GM12801 (cell line): ENCODE data around the gene VPS13C.

Experiments
- TF ChIP-seq, protein P1 (sequence below): IDR thresholded peaks from one replicate; pipeline ENCODE4 v1.5.1; 2011; ENCODE audit warnings: control low read depth; ENCODE audit not compliant: insufficient read length; ENCODE audit errors: extremely low read depth

VPS13C gene, protein sequence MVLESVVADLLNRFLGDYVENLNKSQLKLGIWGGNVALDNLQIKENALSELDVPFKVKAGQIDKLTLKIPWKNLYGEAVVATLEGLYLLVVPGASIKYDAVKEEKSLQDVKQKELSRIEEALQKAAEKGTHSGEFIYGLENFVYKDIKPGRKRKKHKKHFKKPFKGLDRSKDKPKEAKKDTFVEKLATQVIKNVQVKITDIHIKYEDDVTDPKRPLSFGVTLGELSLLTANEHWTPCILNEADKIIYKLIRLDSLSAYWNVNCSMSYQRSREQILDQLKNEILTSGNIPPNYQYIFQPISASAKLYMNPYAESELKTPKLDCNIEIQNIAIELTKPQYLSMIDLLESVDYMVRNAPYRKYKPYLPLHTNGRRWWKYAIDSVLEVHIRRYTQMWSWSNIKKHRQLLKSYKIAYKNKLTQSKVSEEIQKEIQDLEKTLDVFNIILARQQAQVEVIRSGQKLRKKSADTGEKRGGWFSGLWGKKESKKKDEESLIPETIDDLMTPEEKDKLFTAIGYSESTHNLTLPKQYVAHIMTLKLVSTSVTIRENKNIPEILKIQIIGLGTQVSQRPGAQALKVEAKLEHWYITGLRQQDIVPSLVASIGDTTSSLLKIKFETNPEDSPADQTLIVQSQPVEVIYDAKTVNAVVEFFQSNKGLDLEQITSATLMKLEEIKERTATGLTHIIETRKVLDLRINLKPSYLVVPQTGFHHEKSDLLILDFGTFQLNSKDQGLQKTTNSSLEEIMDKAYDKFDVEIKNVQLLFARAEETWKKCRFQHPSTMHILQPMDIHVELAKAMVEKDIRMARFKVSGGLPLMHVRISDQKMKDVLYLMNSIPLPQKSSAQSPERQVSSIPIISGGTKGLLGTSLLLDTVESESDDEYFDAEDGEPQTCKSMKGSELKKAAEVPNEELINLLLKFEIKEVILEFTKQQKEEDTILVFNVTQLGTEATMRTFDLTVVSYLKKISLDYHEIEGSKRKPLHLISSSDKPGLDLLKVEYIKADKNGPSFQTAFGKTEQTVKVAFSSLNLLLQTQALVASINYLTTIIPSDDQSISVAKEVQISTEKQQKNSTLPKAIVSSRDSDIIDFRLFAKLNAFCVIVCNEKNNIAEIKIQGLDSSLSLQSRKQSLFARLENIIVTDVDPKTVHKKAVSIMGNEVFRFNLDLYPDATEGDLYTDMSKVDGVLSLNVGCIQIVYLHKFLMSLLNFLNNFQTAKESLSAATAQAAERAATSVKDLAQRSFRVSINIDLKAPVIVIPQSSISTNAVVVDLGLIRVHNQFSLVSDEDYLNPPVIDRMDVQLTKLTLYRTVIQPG (N-terminal part only)

DNA sequence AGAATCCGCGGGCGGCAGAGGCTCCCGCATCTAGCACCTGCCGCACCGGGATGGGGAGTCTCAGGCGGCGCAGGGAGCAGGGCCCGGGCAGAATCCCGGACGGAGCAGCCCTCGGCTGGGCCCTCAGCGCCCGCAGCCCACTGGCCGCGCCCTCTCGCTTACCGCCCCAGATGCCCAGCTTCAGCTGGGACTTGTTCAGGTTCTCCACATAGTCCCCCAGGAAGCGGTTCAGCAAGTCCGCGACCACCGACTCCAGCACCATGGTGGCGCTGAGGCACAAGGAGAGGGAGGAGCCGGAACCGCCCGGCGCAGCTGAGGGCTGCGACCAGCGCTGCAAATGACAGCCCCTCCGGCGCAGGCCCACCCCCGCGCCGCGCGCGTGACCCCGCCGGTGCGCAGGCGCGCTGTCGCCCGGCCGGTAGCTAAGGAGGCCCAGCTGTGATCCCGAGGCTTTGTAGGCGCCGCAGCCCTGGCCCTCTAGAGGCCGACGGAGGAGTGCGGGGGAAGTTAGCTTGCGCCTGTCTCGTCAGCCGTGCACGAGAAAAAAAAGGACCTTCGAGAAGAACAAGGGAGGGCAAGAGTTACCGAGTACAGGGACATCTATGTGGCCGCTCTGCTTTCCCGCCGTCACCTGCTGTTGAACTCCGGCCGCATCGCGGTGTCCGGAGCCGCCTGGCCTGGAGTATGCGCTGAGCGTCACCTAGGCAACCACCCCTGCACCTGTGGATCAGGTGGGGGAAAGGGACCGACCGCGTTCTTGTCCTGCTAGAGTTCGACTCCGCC, at the start of gene VPS13C:
Gene VPS13C, minus strand, starts transcription at position 335 of the 783 bp plus-strand sequence. Its CDS starts 73 bp downstream, at position 262.
- TF ChIP-seq, protein P1, sequence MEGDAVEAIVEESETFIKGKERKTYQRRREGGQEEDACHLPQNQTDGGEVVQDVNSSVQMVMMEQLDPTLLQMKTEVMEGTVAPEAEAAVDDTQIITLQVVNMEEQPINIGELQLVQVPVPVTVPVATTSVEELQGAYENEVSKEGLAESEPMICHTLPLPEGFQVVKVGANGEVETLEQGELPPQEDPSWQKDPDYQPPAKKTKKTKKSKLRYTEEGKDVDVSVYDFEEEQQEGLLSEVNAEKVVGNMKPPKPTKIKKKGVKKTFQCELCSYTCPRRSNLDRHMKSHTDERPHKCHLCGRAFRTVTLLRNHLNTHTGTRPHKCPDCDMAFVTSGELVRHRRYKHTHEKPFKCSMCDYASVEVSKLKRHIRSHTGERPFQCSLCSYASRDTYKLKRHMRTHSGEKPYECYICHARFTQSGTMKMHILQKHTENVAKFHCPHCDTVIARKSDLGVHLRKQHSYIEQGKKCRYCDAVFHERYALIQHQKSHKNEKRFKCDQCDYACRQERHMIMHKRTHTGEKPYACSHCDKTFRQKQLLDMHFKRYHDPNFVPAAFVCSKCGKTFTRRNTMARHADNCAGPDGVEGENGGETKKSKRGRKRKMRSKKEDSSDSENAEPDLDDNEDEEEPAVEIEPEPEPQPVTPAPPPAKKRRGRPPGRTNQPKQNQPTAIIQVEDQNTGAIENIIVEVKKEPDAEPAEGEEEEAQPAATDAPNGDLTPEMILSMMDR: peak; percentile 23

DNA sequence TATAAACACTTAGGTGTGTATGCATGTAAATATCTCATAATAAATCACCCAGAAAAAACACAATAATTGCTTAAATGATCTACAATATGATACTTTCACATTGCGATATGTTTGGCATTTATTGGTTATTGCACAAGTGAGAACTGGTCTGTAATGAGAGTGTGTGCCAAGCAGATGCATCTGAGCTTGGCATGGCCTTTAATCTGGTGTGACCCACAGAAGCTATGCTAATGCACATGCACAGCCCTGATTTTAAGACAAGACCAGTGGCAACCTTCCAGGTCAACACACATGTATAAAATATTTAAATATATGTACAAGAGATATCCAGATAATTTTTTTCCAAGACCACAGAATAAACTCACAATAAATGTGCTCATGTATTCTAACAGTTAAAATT, 49.2 kb upstream of the VPS13C start:
- TF ChIP-seq, protein P1: no peak

DNA sequence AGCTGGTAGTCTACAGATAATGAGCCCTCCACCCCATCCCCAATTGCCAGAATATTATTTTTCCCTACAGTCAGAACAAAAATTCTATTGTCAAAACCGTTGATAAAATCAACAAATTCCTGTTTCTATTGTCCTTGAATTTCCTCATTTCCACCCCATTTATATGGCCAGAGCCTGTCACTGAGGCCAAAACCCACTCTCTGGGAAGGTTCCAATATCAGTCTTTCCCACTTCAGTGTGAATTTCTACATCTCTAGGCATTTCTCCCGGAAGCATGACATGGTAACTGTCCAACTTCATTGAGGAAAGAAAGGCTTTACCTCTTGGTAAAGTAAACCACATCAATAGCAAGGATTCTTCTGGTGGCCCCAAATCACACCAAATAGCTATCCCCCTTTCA, 48.2 kb upstream of the VPS13C start:
- TF ChIP-seq, protein P1: no peak

DNA sequence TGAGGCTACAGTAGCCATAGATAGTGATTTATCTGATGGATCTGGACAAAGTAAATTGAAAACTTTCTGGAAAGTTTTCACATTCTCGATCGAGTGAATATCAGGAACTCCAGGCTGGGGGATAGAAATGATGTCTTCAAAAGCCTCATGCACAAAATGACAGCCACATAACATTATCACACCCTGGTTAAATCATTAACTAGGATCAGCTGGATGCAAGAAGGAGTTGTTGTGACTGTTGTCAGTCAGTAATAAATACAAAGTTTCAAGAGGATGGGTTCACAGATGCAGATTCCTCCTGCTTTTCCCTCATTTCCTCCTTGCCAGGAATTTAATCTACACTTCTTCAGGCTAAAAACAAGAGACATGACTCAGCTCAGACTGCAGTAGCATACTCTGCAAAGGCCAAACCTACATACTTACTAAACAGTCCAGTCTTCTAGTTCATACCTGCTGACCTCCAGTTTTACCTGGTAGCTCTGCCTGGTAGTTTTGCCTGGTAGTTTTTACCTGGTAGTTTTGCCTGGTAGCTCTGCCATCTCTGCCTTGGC, 47.4 kb upstream of the VPS13C start:
- TF ChIP-seq, protein P1: no peak

DNA sequence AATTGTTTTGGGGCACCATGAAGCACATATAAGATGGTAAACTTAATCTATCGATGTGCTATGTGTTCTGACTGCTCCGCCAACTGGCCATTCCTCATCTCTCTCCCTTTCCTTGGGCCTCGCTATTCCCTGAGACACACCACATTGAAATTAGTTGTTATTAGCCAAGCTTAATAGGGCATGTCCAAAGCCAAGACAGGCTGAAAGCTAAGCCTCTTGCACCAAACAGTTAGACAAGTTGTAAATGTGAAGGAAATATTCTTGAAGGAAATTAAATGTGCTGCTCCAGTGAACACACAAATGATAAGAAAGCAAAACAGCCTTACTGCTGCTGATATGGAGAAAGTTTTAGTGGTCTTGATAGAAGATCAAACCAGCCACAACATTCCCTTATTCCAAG, 45.8 kb upstream of the VPS13C start:
- TF ChIP-seq, protein P1: no peak

DNA sequence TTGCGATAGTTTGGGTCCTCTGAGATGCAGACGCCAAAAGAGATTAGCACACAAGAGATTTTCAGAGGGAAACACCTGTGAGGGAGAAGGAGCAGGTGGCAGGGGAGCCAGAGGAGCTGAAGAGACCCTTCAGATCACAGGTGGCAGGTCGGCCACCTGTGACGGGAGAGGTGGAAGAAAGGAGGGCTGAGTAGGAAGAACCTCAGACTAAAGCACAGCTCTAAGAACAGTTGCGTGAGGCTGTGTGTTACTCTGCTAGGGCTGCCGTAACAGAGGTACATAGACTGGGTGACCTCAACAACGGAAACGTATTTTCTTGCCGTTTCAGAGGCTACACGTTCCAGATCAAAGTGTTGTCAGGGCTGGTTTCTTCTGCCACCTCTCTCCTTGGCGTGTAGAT, 45.0 kb upstream of the VPS13C start:
- TF ChIP-seq, protein P1: no peak
